Stimulated activated CD8-positive, alpha-beta memory T cell treated with anti-CD3 and anti-CD28 coated beads, Interleukin-15, amount 100 ng/mL, for 4 hours (primary cell): ENCODE measurements around the gene ALLC.

Experiments
- DNase-seq, 2 donors: peaks; one replicate each; pipeline ENCODE4 v3.0.0-alpha.2; 2020; ENCODE audit warnings: low read depth in 2 of 2

The ALLC gene

GRCh38 chr2:3639653-3640052 lies 18.3 kb upstream of the ALLC start:
- DNase-seq, result no peak

- no peak for DNase-seq
Observed at GRCh38 chr2:3641181-3641580, 16.8 kb upstream of the ALLC start.

GRCh38 chr2:3641841-3642421 lies 16.1 kb upstream of the ALLC start:
- DNase-seq, result no peak

- no peak for DNase-seq
Observed at GRCh38 chr2:3642521-3643215, 15.3 kb upstream of the ALLC start.

GRCh38 chr2:3643371-3644245 lies 14.4 kb upstream of the ALLC start:
- DNase-seq, result no peak

GRCh38 chr2:3644246-3644525 lies 13.8 kb upstream of the ALLC start:
- DNase-seq, result no peak

- no peak for DNase-seq
Observed at GRCh38 chr2:3644891-3645605, 13.0 kb upstream of the ALLC start.

- no peak for DNase-seq
Observed at GRCh38 chr2:3645745-3646389, 12.1 kb upstream of the ALLC start.

GRCh38 chr2:3646446-3646845 lies 11.6 kb upstream of the ALLC start:
- DNase-seq, result no peak

GRCh38 chr2:3647246-3647645 lies 10.8 kb upstream of the ALLC start:
- no peak for DNase-seq

GRCh38 chr2:3647831-3648651 lies 10.0 kb upstream of the ALLC start:
- DNase-seq, result no peak

GRCh38 chr2:3648652-3649177 lies 9.3 kb upstream of the ALLC start:
- no peak for DNase-seq

GRCh38 chr2:3649581-3649980 lies 8.4 kb upstream of the ALLC start:
- DNase-seq, result no peak

GRCh38 chr2:3650140-3650920 lies 7.7 kb upstream of the ALLC start:
- no peak for DNase-seq

- no peak for DNase-seq
Observed at GRCh38 chr2:3651691-3652648, 6.0 kb upstream of the ALLC start.

GRCh38 chr2:3652896-3653625 lies 4.9 kb upstream of the ALLC start:
- no peak for DNase-seq

GRCh38 chr2:3654011-3654410 lies 4.0 kb upstream of the ALLC start:
- no peak for DNase-seq
